HG03060 (cell line): ENCODE measurements around the gene TXNL4A.

Source experiments
- ATAC-seq: cut with Tn5 transposase; IDR thresholded peaks from one replicate; pipeline ENCODE4 v1.9.1; 2021; ENCODE audit warnings: low read depth, moderate number of reproducible peaks; ENCODE audit not compliant: unreplicated experiment

Gene TXNL4A

DNA sequence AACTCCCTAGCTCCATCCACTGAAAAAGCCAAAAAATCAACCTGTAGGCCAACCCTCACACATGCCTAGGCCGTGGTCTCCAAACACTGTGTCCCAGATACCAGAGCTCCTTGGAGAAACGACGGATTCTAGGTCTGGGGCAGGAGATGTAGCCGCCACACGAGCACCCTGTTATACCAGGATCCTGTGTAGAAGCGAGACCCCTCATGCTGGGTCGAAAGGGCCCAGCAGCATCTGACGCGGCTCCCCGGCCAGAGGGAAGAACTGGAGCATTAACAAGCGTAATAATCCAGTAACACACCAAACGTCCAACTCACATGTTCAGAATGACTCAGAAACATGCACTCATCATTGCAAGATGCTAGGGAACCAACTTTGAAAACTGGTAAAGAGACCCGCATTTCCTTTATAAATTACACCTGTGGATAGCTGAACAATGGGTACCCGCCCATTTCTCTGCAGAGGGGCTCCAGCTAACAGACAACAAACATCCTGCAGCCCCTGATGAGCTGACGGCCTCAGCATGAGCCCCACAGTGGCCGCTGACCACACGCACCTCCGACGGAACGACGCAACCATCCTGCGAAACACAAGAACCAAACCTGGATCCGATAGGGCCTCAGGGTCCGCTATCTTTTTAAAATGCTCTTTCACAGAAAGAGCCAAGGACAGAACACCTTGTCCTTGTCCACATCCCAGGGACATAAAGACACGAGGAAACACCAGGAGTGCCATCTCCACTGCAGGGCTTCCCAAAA lies 51.1 kb downstream of the TXNL4A start:
- ATAC-seq: no peak

DNA sequence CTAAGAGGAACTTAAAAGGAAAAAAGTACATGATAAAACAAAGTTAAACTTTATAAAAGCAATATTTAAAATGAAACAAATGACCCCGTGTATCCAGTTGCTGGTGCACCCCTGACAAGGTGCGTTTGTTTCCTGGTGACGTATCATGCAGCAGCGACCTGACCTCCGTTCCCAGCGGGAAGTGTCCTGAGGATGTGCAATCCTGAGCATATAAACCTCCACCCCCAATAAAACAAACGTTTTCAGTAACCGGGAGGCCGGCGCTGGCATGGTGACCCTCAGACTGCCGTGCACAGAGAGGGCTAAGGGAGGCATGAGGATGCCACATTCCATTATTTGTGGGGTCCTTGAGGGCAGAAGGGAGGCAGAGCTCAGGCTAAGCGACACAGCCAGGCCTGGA lies 51.7 kb downstream of the TXNL4A start:
- ATAC-seq: no peak

DNA sequence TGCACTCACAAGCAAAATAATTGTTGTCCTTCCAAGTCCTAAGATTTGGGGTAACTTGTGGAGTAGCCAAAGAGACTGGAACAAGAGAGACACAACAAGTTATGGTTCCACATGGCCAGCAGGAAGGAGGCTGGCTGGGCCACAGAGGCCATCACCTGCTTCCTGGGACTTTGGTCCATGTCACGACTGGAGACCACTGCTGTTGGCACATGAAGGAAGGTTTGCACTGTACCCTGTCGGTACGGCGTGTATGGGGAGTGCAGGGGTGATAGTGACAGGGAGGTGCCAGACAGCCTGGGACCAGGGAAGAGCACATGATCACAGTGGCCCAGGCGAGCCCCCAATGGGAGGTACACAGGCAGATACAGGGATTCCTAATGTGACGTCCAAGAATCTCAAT lies 52.4 kb downstream of the TXNL4A start:
- no peak for ATAC-seq

DNA sequence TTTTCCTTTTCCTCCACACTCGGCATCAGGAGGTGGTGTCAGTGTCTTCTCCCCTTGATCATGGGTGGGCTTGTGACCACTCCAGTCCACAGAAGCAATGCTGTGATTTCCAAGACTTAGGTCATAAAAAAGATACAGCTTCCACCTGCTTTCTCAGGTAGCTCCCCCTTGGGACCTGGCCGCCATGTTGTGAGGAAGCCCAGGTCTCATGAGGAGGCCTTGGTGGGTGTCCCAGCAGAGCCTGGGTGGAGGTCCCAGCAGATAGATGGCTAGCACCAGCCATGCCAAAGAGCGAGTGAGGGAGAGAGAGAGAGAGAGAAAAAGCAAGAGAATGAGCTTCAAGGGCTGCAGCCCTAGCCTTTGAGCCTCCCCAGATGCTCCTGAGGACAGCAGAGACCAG lies 52.9 kb downstream of the TXNL4A start:
- no peak for ATAC-seq

DNA sequence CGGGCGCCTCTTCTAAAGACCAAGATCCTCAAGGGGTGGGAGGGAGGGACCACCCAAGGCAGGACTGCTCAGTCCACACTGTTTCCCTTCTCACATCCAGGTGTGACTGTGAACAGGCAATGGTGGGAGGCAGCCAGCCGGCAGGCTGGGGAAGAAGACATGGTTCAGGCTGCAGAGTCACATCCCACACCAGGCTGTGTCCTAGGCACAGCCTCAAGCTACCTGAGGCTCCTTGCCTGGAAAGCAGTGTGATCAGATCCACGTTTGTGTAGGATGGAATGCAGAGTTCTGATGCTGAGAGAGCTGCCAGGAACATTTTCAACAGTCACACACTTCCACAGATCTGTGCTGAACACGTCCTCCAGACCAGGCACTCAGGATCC lies 53.3 kb downstream of the TXNL4A start:
- ATAC-seq: no peak

DNA sequence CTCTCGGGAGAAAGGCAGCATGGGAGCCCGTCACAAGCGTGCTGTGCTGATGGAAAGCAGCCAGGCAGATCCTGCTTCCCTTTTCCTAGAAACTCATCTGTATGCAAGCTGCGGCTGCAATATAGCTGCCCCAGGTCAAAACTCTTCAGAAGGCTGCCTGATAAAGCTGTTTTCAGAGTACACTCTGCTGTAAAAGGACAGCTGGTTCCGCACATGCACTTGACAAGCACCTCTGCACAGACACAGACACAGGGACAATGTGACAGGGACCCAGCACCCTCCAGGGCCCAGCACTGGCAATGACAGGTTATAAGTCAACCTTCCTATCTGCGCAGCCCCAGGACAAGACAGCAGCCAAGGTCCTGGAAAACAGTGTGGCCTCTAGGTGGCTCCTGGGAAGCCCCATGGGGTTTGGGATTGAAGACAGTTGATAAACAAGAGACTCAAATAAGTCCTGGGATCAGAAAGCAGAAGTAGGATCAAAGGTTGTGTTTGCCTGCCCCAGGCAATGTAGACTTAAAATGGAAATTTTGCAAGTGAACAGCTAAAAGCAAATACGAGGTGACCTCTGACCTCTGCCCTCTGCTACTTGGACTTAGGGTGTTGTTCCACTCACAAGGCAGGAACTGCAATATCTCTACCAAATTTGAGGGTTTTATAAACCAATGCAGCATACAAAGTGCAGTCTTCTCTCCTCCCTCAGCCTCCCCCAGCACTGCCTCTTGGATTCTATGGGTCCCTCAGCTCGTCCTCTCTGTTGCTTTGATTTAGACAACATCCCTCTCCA lies 53.9 kb downstream of the TXNL4A start:
- no peak for ATAC-seq

DNA sequence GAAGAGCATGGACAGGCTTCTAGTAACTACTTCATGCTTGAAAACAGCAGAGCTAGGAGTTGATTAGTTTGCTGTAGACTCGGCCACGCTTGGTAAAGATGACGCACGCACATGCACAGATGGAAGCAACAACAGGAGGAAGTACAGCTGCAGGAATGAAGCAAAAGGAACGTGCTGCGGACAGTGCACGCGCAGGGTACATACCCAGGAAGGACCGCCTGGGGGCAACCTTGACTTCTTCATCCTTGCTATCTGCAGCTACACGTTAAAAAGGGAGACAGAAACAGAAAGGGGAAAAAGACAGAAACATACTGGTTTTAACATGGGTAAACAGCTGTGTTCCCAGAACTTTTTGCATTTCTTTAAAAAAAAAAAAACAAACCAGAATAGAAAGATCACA lies 54.6 kb downstream of the TXNL4A start:
- ATAC-seq: no peak

DNA sequence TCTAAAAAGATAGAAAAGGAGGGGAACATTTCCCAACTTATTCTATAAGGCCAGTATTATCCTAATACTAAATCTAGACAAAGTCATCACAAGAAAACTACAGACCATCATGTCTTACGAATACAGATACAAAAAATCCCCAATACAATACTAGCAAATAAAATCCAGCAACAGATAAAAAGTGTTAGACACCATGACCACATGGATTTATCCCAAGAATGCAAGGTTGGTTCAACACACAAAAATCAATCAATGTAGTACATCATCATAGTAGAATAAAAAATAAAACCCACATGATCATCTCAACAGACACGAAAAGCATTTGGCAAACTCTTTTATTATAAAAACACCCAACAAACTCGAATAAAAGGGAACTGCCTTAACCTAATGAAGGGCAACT lies 55.5 kb downstream of the TXNL4A start:
- no peak for ATAC-seq

DNA sequence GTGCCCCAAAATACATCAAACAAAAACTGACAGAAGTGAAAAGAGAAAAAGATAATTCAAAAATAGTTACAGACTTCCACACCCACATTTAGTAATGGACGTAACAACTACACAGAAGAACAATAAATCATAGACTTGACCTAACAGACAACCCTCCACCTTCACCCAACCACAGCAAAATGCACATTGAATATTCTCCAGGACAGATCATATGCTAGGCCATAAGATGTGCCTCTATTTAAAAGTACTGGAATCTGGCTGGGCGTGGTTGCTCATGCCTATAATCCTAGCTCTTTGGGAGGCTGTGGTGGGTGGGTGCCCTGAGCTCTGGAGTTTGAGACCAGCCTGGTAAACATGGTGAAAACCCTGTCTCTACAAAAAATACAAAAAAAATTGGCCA lies 56.9 kb downstream of the TXNL4A start:
- no peak for ATAC-seq

DNA sequence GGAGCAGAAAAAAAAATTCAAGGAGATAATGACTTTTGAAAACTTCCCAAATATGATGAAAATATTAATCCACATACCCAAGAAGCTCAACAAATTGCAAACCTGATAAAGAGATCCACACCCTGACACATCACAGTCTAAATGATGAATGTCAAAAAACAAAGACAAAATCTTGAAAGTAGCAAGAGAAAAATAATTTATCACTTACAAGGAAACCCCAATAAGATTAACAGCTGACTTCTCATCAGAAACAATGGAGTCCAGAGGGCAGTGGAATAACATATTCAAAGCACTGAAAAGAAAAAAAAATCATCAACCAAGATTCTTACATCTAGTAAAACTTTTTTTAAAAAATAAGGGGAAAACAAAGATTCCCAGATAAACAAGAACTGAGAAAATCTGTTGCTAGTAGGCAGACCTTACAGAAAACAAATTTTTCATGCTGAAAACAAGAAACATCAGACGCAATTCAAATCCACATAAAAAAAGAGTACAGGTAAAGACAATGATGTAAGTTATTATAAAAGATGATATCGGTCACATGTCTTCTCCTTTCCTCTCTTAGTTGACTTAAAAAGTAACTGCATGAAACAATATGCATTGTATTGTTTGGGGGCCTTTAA lies 58.2 kb downstream of the TXNL4A start:
- no peak for ATAC-seq

DNA sequence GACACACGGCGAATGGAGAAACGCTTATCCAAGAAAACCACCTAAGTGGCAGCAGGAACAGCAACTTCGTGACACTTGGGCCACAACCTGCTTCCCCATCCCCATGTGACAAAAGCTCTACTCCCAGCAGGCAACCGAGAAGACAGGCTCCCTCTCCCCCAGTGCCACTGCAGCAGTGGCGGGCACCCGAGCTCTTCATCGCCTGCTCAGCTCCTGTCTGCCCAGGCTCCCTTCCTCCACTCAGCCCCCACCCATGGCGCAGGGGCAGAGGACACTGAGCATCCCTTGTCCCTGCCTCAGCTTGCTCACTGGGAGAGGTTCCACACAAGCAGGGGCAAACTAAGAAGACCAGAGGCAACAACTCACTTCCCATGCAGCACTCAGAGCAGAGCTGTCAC lies 59.8 kb downstream of the TXNL4A start:
- no peak for ATAC-seq

DNA sequence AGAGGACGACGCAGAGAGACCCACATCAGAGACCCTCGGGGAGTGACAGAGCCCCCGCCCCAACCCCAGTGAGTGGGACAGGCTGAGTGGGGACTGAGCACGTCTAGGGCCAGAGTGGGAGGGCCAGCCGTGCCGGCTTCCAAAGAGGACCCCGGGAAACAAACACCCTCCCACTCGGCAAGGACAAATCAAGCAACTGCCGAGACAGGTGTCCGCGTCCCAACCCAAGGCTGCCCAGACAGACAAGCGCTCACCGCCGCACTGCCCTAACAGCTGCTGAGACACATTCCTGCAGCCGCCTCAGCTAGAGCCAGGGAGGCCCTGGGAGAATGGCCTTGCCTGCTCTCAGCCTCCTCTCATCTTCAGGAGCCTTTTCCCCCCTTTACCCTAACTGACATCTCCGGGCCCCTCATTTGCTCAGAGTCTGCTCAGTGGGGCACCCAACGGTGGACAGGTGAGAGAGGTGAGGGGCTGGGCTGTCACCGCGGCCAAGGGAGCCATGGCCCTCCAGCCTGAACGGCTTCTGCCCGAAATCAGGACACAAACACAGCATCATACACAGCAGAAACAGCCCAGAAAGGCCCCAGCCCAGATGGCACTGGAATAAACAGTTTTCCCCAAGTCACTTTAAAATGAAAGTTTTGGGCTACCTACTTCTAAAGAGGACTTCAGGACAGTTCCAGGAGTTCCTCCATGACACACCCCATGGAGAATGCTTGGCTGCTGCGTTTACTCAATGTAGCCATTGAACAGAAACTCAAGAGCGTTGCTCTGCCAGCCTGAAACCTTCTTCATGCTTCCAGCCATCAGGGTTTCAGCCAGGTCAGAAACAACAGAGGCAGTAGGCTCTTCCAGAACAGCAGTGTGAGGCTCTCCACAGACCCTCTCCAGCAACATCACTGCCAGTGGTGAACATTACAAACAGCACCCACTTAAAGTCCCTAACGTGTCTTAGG lies 60.5 kb downstream of the TXNL4A start:
- ATAC-seq: no peak

DNA sequence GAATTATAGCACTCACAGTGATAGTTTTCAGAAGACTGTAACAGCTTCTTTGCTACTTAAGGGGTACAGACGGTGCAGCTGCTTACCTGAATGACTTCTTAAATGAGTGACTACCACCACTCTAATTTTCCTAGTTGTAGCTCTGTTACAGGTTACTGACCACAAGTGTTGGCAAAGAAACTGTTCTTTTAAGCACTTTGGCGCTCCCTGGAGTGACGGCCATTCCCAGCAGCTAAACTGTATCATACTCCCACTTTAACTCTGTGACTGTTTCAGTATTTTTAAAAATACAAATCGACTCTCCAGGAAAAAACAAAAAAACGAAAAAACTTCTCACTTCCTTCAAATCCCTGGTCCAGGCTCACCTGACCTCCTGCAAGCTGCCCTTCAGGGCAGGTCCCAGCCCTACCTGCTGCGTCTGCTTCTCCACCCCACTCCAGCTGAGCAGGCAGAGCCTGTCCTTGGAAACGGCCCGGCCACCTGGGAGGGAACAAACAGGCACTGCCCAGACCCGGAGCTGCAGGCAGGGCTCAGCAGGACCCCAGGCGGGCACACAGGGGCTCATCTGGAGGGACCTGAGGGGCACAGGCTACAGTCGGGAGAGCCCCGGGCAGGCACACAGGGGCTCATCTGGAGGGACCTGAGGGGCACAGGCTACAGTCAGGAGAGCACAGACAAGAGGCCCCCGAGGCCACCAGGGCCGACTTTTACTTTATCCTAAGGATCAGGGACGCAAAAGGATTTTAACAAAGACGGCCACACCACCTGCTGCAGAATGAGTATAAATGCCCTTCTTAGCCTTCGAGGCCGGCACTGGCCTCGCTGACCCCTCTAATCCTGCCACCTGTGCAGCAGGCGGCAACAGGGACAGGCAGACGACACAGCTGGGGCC lies 61.4 kb downstream of the TXNL4A start:
- ATAC-seq: no peak

DNA sequence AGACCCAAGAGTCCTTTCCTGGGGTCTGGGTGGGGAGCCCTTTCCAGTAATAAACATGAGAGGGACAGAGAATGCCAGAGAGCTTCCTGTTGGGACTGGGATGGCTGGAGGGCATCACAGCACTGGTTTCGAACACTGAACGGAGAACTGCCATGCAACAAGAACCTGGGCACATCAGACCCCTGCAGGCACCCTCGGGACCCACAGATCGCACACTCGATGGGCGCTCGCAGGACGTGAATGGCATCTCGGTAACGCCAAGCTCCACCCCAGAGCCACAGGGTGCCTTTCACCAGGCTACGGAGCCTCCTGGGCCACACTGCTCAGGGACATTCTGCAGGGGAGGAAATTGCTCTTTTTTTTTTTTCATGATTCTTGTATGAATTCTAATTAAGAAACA lies 62.1 kb downstream of the TXNL4A start:
- no peak for ATAC-seq

DNA sequence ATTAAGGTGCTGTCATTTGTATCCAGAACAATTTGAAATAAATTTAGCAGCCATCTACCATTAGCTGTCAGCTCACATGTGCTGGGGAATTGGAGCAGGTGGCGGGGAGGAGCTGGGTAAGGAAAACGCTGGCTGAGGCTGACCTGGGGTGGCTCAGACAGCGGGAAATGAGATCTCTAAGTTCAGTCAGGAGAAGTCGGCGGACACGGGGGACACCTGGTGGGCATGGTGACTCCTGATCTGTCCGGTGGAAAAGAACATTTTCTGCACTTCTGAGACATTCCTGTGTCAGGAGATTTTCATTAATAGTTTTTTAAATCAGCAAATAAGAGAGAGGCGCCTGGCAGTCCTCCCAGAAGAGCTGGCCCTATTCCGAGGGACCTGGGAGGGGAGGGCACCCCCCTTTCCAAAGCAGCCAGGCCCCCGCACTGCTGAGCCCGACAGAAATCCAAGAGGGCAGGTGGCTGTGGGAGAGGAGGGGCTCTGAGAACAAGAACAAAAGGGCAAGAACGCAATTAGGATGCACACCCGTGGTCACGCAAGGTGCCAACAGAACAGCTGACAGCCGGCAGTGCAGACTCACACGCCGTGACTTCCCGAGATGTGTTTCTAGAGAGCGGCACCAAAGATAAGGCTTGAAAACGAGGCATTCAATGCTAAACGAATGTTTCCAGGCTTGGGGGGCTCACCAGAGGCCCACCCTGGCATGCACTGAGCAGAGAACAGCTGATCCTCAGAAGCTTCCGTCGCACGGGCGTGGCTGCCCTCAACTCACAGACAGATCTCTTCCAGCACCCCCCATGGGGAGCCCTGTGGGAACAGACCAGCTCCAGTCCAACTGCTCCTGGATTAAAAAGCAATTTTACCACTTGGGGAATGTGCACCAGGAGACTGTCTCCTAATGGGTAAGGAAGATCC lies 63.3 kb downstream of the TXNL4A start:
- ATAC-seq: no peak

DNA sequence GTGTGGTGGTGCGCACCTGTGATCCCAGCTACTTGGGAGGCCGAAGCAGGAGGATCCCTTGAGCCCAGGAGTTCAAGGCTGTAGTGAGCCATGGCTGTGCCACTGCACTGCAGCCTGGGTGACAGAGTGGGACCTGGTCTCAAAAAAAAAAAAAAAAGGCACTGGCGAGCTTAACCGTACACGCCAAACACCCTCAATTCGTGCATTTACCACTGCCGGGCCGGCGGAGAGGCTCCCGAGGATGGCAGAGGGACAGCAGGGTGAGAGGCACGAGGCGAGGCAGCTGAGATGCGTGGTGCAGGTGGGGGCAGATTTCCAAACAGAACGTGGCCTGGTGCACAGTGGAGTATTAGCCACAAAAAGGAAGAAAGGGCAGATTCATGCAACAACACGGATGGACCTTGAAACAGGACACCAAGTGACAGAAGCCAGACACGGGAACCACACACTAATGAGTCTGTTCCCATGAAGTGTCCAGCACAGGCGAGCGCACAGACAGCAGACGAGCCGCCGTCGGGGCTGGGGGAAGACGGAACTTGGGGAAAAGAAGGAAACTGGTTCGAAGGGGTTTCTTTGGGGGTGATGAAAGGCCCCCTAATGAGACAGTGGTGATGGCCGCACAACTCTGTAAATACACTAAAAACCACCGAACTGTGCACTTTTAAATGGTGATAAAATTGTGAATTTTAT lies 64.3 kb downstream of the TXNL4A start:
- no peak for ATAC-seq

DNA sequence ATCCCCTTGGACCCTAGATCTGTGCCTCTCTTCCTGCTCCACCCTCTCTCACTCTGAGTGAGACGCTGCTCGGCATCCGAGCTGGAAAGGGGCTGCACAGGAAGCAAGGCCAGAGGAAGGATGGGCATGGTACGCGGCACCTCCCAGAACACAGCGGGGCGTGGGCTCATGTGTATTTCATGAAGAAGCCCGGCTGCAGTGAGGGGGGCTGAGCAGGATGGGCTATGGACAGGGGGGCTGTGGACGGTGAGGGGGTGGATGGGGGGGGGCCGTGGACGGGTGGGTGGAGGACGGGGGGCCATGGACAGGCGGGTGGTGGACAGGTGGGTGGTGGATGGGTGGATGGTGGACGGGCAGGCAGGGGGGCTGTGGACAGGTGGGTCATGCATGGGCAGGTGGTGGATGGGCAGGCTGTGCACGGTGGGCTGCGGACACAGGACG lies 65.4 kb downstream of the TXNL4A start:
- no peak for ATAC-seq
